ENCODE measurements around the gene TAF4.

Gene TAF4

GRCh38 chr20:62020935-62021701 lies 44.6 kb downstream of the TAF4 start:
- DNase-seq, result no peak

GRCh38 chr20:62019881-62020492 lies 45.7 kb downstream of the TAF4 start:
- no peak for DNase-seq

- DNase-seq, result no peak
Observed at GRCh38 chr20:62019144-62019805, 46.4 kb downstream of the TAF4 start.

GRCh38 chr20:62018437-62019143 lies 47.1 kb downstream of the TAF4 start:
- DNase-seq, result no peak

- no peak for DNase-seq
Observed at GRCh38 chr20:62015540-62016288, 50.0 kb downstream of the TAF4 start.

- no peak for DNase-seq
Observed at GRCh38 chr20:62014889-62015537, 50.7 kb downstream of the TAF4 start.

GRCh38 chr20:62014488-62014775 lies 51.2 kb downstream of the TAF4 start:
- no peak for DNase-seq

- no peak for DNase-seq
Observed at GRCh38 chr20:62012631-62013030, 53.0 kb downstream of the TAF4 start.

- no peak for DNase-seq
Observed at GRCh38 chr20:62011938-62012534, 53.6 kb downstream of the TAF4 start.

- no peak for DNase-seq
Observed at GRCh38 chr20:62011403-62011790, 54.3 kb downstream of the TAF4 start.

GRCh38 chr20:62010551-62011402 lies 54.9 kb downstream of the TAF4 start:
- peak; percentile 66 for DNase-seq

GRCh38 chr20:62009869-62010445 lies 55.7 kb downstream of the TAF4 start:
- no peak for DNase-seq

- no peak for DNase-seq
Observed at GRCh38 chr20:62009322-62009721, 56.4 kb downstream of the TAF4 start.

GRCh38 chr20:62008643-62009183 lies 57.0 kb downstream of the TAF4 start:
- no peak for DNase-seq

GRCh38 chr20:62007127-62007647 lies 58.5 kb downstream of the TAF4 start:
- no peak for DNase-seq

GRCh38 chr20:62006482-62006881 lies 59.2 kb downstream of the TAF4 start:
- no peak for DNase-seq

GRCh38 chr20:62004614-62005013 lies 61.1 kb downstream of the TAF4 start:
- no peak for DNase-seq

GRCh38 chr20:62003567-62004405 lies 61.9 kb downstream of the TAF4 start:
- no peak for DNase-seq

GRCh38 chr20:62002882-62003480 lies 62.7 kb downstream of the TAF4 start:
- no peak for DNase-seq

Measured in NCI-H82 (cell line).